ENCODE measurements around the gene HMGN4. TPM values are rescaled to one million over a fixed set of nuclear protein-coding genes. Genes with fewer than 3 reads are reported as not detected.

Gene HMGN4
- total and polyA plus RNA-seq, 2 donors (not counting 3 experiments of a cell fraction or from before 2014, with no cell fraction given), result 13.1 to 36.9 TPM

DNA sequence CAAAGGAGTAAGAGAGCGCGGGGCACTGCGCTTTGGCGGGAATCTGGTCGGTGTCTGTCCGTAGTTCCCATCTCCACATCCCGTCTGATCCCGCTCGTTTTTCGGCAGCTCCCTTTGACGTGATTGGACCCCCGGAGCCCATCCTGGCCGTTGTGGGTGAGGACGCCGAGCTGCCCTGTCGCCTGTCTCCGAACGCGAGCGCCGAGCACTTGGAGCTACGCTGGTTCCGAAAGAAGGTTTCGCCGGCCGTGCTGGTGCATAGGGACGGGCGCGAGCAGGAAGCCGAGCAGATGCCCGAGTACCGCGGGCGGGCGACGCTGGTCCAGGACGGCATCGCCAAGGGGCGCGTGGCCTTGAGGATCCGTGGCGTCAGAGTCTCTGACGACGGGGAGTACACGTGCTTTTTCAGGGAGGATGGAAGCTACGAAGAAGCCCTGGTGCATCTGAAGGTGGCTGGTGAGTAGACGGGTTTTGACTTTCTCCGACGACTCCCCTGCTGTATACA lies 36.6 kb upstream of the HMGN4 start:
- H3K9me3 ChIP-seq (replicated peaks; ENCODE audit: control insufficient read depth, insufficient read depth, low read length), result no peaks in the 10 kb centered on the region
- TF ChIP-seq EZH2 (IDR thresholded peaks at IDR 0.05; ENCODE audit: borderline replicate concordance, low read depth, low read length, severe bottlenecking) (peak; percentile 84), MYC (IDR thresholded peaks at IDR 0.05; ENCODE audit: low read depth, low read length) (no peak)
- POLR2A ChIA-PET, result no interaction called here
- no peaks in the 10 kb centered on the region for H4K20me1 ChIP-seq (replicated peaks; ENCODE audit: control insufficient read depth, extremely low read depth, insufficient read depth, low read length)
- FAIRE-seq (peak; percentile 33), DNase-seq (ENCODE audit: low read depth, low spot score) (peak; percentile 8)
- H3K4me1 ChIP-seq (ENCODE audit: control insufficient read depth, extremely low read depth, insufficient read depth, low read length), result peaks cover 5% of the 10 kb centered on the region
- H2AFZ ChIP-seq (ENCODE audit: low read depth, low read length), result peak overlapping the region; percentile 32
- H3K4me3 ChIP-seq (replicated peaks in 1 of 3; ENCODE audit: insufficient read depth in 1 of 3, low read depth in 1 of 3, low read length in 3 of 3), result peak overlapping the region in 2 of 3 experiments; percentile 0 to 13
- no peak overlapping the region for H3K9ac ChIP-seq (replicated peaks; ENCODE audit: extremely low read depth, insufficient read depth, low read length)
- CTCF ChIA-PET, result interaction anchor here (1.1 to 2.2 kb wide), 3 partner anchors 9 to 160 kb away, joined by 5 to 7 read pairs (median 5); no protein-coding TSS in a partner anchor
- dilution Hi-C loops (cut with MboI; ENCODE audit: extremely low pct_ligation_motif_present, low sequenced_read_pairs) (no loop called here), intact Hi-C loops (cut with micrococcal nuclease) (no loop called here)
- H3K36me3 ChIP-seq (ENCODE audit: control insufficient read depth in 2 of 2, extremely low read depth in 1 of 2, insufficient read depth in 2 of 2, low read length in 2 of 2), result no peaks in the 10 kb centered on the region
- H3K79me2 ChIP-seq (ENCODE audit: control insufficient read depth, insufficient read depth, low read length), result no peaks in the 10 kb centered on the region
- BruUV-seq (replicated peaks), result no TSS peak
- H3K27me3 ChIP-seq (ENCODE audit: control insufficient read depth in 2 of 2, insufficient read depth in 2 of 2, low read length in 2 of 2), result peaks cover 49 to 52% of the 10 kb centered on the region in 2 experiments
- H3K4me2 ChIP-seq (ENCODE audit: insufficient read depth, low read length), result peak overlapping the region; percentile 59
- H3K9me1 ChIP-seq (replicated peaks; ENCODE audit: control insufficient read depth, extremely low read depth, insufficient read depth, low read length), result no peaks in the 10 kb centered on the region
- no peak overlapping the region for H3K27ac ChIP-seq (ENCODE audit: insufficient read depth, low read depth, low read length)

DNA sequence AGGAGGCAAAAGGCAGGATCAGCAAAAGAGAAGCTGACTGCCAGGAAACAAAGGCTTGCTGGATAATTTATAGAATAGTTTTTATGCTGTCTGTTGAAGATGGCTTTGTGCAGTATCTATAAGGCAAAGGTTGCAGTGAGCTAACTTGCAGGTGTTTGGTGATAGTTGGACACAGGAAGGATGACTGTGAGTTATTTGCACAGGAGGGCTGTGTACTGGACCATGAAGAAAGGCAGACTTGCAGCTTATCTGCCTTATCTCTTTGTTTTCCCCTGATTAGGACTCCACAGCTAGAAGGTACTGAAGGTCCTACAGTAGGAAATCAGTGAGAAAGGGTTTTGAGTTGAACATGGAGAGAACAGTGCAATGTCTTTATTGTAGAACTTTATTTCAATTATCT lies 36.0 kb upstream of the HMGN4 start:
- Histone ChIP-seq H2AFZ (ENCODE audit: low read depth, low read length) (no peak overlapping the region), H3K79me2 (ENCODE audit: control insufficient read depth, insufficient read depth, low read length) (no peaks in the 10 kb centered on the region), H3K4me2 (ENCODE audit: insufficient read depth, low read length) (peak overlapping the region; percentile 59), H4K20me1 (replicated peaks; ENCODE audit: control insufficient read depth, extremely low read depth, insufficient read depth, low read length) (no peaks in the 10 kb centered on the region), H3K9ac (replicated peaks; ENCODE audit: extremely low read depth, insufficient read depth, low read length) (no peak overlapping the region), H3K4me1 (ENCODE audit: control insufficient read depth, extremely low read depth, insufficient read depth, low read length) (peaks cover 5% of the 10 kb centered on the region), H3K9me3 (replicated peaks; ENCODE audit: control insufficient read depth, insufficient read depth, low read length) (no peaks in the 10 kb centered on the region), H3K27me3 (ENCODE audit: control insufficient read depth in 2 of 2, insufficient read depth in 2 of 2, low read length in 2 of 2) (peaks cover 48 to 49% of the 10 kb centered on the region in 2 experiments), H3K36me3 (ENCODE audit: control insufficient read depth in 2 of 2, extremely low read depth in 1 of 2, insufficient read depth in 2 of 2, low read length in 2 of 2) (no peaks in the 10 kb centered on the region), H3K27ac (ENCODE audit: insufficient read depth, low read depth, low read length) (no peak overlapping the region), H3K4me3 (replicated peaks in 1 of 3; ENCODE audit: insufficient read depth in 1 of 3, low read depth in 1 of 3, low read length in 3 of 3) (no peak overlapping the region), H3K9me1 (replicated peaks; ENCODE audit: control insufficient read depth, extremely low read depth, insufficient read depth, low read length) (no peaks in the 10 kb centered on the region)
- TF ChIP-seq POLR2A (IDR thresholded peaks at IDR 0.05; ENCODE audit: low read depth, low read length) (no peak), POLR2AphosphoS5 (IDR thresholded peaks at IDR 0.05; ENCODE audit: insufficient read depth, low read depth, low read length) (no peak), GATA2 (IDR thresholded peaks at IDR 0.05; ENCODE audit: insufficient read depth, insufficient read length, low read depth, low read length) (no peak), MYC (IDR thresholded peaks at IDR 0.05; ENCODE audit: low read depth, low read length) (no peak), EZH2 (IDR thresholded peaks at IDR 0.05; ENCODE audit: borderline replicate concordance, low read depth, low read length, severe bottlenecking) (no peak), FOS (IDR thresholded peaks at IDR 0.05; ENCODE audit: borderline replicate concordance, insufficient read depth, low read length) (no peak), JUN (IDR thresholded peaks at IDR 0.05; ENCODE audit: borderline replicate concordance, insufficient read depth, insufficient read length, low read depth) (no peak)
- TF ChIP-seq, protein P1, sequence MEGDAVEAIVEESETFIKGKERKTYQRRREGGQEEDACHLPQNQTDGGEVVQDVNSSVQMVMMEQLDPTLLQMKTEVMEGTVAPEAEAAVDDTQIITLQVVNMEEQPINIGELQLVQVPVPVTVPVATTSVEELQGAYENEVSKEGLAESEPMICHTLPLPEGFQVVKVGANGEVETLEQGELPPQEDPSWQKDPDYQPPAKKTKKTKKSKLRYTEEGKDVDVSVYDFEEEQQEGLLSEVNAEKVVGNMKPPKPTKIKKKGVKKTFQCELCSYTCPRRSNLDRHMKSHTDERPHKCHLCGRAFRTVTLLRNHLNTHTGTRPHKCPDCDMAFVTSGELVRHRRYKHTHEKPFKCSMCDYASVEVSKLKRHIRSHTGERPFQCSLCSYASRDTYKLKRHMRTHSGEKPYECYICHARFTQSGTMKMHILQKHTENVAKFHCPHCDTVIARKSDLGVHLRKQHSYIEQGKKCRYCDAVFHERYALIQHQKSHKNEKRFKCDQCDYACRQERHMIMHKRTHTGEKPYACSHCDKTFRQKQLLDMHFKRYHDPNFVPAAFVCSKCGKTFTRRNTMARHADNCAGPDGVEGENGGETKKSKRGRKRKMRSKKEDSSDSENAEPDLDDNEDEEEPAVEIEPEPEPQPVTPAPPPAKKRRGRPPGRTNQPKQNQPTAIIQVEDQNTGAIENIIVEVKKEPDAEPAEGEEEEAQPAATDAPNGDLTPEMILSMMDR (IDR thresholded peaks at IDR 0.05; ENCODE audit: extremely low read depth in 1 of 2, insufficient read depth in 1 of 2, low read depth in 1 of 2, low read length in 2 of 2), result no peak
- TF ChIP-seq, protein P2, sequence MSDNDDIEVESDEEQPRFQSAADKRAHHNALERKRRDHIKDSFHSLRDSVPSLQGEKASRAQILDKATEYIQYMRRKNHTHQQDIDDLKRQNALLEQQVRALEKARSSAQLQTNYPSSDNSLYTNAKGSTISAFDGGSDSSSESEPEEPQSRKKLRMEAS (IDR thresholded peaks at IDR 0.05; ENCODE audit: insufficient read depth, insufficient read length), result no peak
- dilution Hi-C loops (cut with MboI; ENCODE audit: extremely low pct_ligation_motif_present, low sequenced_read_pairs), result no loop called here
- no peak for FAIRE-seq
- DNase-seq (ENCODE audit: low read depth, low spot score), result no peak
- no TSS peak for BruUV-seq (replicated peaks)
- ChIA-PET CTCF (interaction anchor here (1.1 to 2.2 kb wide), 3 partner anchors 10 to 161 kb away, joined by 5 to 7 read pairs (median 5); no protein-coding TSS in a partner anchor), POLR2A (no interaction called here)
- intact Hi-C loops (cut with micrococcal nuclease), result no loop called here
